Activated CD4-positive, alpha-beta T cell treated with anti-CD3 and anti-CD28 coated beads, Interleukin-2, amount 50 U/mL, for 4 hours (primary cell): ENCODE measurements around the gene IFI27.

Experiments
- DNase-seq, 2 experiments: peaks; one replicate each; pipeline ENCODE4 v3.0.0-alpha.2; 2020

IFI27 gene

DNA sequence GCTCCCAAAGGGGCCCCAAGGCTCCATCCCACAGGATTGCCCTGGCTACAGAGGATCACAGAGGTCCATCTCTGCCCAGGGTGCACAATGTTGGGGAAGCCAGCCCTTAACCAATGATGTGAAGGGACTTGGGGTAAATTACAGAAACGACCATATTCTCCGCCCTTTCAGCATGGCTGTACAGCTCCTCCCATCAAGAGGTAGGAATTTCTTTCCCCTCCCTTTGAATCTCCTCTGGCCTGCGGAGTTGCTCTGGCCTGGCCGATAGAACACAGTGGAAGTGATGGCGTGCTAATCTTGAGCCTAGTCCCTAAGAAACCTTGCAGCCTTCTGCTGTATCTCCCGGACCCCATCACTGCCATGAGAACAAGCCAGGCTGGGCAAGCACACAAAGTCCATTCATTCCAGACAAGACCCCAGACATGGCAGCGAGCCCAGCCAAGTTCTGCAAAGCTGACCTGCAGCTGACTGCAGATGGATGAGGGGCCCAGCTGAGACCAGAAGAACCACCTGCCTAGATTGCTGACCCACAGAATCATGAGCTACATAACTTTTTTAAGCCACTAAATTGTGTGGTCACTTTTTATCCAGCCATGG is 6.9 kb upstream of the IFI27 start:
- DNase-seq = no peak

DNA sequence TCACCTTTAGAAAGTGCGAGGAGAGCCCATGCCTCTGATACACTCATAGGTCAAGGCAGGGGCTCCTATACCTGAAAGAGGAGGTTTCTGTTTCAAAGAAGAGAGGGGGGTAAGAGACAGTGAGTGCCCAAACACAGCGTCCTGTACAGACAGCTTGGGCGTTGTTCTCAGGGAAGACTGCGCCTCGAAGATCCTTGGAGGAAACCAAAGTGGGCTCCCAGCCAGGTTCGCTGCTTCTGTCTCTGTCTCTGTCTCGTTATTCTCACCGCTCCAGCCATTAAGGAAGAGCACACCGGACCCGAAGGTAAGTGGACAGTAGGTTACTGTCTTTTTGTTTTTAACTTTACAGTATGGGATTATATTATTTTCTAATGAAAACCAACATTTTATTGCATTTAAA is 5.8 kb upstream of the IFI27 start:
- no peak for DNase-seq

DNA sequence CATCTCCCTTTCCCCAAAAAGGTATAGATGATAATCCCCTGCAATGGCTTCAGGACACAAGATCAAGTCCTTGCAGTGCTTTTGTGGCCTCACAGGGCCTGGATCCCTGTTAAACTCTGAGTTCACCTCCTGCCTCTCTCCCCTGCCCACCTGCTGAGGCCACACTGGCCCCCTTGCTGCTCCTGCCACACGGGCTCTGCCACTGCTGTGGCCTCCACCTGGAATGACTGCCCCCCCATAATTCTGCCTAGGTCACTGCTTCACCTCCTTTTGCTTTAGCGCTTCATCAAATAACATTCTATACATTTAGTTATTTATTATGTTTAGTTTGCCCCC is 653 bp upstream of the IFI27 start:
- DNase-seq = no peak

- no peak for DNase-seq
Observed at GRCh38 chr14:94111276-94112095, 950 bp downstream of the IFI27 start.

GRCh38 chr14:94112513-94113063 is 2.1 kb downstream of the IFI27 start:
- no peak for DNase-seq

GRCh38 chr14:94113073-94113472 is 2.5 kb downstream of the IFI27 start:
- no peak for DNase-seq

GRCh38 chr14:94113490-94113889 is 3.0 kb downstream of the IFI27 start:
- no peak for DNase-seq

DNA sequence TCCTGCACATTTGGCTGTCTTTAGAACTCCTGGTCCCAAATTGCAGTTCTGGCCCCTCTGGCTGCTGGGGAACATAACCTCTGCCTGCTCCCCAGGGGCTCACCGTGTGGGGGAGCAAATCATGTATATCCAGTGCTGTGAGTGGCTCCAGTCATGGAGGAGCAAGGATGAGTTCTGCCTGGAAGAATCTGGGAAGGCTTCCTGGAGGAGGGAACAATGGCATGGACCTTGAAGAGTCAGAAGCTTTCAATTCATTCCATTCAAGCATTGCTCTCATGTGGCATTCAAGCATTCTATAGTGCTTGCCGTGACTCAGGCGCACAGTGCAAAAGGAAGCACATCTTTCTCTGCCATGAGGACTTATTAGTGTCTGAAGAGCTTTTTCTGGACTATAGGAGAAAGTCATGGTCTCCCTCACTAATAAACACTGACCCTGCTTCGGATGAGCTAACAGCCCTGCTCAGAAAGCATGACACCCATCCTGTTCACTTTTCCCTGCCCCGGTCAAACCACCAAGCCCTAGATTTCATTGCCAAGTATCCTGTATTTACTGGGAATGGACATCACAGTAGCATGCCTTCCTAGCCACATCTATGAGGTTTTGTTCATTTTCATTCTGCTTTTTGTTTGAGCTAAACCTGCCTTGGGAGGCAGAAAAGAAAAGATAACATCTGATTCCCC is 3.5 kb downstream of the IFI27 start:
- no peak for DNase-seq

DNA sequence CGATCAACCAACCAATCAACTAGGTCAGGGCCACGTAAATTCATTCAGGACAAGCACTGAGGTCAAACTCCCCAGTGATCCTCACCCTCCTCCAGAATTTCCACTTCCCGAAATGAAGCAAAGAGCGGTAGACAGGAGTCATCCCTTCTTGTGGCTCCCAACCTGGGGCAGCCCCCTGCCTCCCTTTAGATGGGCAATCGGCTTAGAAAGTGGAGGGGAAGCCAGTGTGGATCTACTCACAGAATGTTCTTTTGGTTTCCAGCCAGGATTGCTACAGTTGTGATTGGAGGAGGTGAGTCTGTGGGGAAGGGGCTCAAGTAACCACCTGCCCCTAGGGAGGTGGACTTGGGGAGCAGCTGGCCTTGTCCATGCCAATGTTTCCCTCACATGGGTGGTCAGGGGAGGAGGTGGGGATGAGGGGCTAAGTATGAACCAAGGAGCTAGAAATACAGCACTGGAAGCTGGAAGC is 4.1 kb downstream of the IFI27 start:
- no peak for DNase-seq

- no peak for DNase-seq
Observed at GRCh38 chr14:94115058-94115591, 4.6 kb downstream of the IFI27 start.

DNA sequence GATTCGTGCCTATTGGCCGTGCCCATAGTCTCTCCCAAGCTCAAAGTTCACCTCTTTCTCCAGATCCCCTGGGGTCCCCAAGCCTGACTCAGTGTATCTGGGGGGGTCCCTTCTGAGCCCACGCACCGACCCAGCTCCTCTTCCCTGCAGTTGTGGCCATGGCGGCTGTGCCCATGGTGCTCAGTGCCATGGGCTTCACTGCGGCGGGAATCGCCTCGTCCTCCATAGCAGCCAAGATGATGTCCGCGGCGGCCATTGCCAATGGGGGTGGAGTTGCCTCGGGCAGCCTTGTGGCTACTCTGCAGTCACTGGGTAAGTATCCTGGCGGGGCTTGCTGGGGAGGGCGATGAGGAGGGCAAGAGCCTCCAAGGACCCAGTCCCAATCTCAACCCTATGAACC is 5.1 kb downstream of the IFI27 start:
- DNase-seq = no peak

DNA sequence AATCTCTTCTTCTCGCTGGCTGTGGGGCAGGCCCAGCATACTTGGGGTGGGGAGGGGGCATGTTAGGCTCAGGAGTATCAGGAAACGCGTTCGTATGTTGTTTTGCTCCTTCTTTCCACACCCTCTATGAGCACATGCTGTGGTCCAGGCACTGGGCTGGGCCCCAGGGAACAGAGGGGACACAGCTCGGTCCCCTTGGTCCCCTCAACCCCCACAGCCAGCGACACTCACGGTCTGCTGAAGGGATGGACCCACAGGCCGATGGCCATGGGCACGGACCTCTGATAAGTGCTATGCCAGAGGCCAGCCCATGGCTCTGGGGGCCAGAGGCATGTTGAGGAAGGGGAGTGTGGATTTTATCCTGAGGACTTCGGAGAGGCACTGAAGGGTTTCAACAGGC is 6.2 kb downstream of the IFI27 start:
- no peak for DNase-seq

DNA sequence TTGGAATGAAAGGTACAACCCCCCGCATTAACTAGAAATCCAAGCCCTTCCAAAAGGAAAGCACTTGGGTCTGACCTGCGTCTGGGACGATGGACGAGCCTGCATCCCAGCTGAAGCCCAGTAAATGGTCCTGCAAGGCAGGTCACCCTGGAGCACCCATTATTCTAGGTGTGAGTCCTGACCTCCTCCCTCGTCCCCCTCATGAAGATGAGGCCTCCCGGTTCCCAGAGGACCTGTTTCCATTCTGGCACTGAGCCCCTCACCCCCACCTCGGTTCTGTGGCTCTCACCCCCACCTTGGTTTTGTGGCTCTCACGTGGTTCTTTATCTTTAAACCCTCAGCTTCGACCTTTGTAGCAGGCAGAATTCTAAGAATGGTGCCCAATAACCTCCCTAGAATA is 7.3 kb downstream of the IFI27 start:
- no peak for DNase-seq

GRCh38 chr14:94119071-94119470 is 8.5 kb downstream of the IFI27 start:
- DNase-seq = no peak

DNA sequence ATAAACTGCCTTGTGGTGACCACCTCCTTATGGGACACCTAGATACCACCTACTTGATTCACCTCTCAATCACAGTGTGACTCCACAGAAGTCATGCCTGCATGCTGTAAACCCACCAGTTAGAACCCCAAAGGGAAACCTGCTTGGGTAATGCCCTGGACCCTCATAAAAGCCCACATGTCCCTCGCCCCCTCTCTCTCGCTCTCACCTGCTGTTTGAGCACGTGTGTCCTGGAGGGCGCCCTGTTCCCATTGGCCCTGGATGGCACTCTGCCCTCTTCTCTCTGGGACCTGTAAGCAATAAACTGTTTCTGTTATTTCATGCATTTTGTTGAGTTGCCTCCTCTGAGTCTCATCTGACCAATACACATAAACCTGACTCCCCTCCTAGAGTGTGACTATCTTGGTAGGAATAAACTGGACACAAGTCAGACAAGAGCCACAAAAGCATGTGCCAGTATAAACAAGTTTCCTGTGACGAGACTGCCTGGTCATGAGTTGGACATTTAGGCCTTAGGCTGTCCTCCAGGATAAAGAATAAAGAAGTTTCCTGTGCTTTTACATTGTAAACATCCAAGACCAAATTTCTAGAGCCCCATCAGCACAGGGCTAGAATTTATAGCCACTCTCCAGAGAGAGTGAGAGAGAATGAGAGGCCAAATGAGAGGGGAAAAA is 10.3 kb downstream of the IFI27 start:
- DNase-seq = no peak

- DNase-seq = no peak
Observed at GRCh38 chr14:94121485-94121884, 10.9 kb downstream of the IFI27 start.

DNA sequence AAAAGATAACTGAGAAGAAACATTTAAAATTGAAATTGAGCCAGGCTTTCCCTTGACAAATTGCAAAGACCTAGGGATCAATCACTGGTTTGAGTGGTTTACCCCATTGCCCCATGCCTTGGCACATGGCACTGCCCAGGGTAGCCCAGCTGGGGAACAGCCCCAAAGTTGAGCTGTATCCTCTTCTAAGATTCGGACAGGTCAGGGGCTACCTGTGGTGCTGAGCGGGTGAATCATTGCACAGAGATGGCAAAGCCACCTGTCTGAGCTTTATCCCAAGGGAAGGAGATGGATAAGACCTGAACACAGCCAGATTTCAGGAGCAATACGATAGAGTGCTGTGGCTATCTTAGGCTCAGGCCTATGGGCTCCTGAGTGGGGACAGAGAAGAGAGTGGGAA is 11.9 kb downstream of the IFI27 start:
- no peak for DNase-seq

DNA sequence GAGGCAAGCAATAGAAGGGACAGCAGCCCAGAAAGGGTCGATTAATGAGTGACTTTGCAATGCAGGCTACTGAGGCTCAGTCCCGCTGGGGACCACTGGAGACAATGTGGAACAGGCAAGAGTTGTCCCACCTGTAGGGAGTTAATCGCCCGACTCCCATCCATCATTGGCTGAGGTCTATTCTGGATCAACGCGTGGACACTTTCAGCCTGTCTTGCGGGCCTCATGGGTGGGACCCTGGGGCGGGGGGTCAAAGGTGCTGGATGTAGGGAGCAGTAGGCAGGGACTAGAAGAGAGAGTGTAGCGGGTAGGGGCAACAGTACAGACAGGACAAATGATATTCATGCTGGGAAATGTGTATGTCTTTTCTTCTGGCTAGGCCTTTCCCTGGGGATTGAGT is 12.8 kb downstream of the IFI27 start:
- no peak for DNase-seq

- DNase-seq = no peak
Observed at GRCh38 chr14:94123868-94124267, 13.3 kb downstream of the IFI27 start.

DNA sequence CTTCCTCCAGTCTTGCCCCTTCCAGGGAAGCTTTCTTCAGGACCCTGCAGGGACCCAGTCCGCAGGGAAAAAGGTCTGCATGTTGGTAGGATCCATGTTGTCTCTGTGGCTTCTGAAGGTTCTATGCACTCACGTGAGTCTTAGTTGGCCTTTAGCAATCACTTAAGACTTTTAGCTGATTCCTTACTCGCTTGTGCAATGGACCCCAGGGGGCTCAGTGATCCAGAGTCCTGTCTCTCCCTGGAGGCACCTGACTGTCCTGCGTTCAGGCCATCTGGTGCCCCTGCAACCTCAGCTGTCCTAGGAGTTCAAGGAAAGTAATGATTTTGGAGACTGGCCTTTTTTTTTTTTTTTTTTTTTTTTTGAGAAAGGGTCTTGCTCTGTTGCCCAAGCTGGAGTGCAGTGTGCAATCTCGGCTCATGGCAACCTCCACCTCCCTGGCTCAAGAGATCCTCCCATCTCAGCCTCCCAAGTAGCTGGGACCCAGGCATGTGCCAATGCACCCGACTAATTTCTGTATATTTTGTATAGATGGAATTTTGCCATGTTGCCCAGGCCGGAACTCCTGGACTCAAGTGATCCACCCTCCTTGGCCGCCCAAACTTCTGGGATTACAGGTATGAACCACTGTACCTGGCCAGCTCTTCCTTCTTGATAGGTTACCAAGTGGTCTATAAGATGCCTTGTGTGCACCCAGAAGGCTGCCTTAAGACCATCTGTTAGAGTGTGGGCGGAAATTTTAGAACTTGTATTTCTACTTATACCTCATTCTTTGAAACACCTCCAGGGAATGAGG is 14.2 kb downstream of the IFI27 start:
- DNase-seq = no peak

GRCh38 chr14:94125659-94126418 is 15.3 kb downstream of the IFI27 start:
- no peak for DNase-seq

DNA sequence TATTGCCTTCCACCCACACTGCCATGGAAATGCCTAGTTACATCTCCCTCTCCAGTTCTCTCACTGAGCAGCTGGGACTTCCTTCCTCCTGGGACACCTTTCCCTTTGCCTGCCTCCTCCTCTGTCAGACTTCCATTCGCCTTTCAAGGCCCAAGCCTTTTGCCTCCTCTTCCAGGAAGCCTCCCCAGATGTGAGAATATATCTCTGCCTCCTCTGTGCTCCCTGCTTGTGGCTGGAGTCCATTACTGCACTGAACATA is 15.8 kb downstream of the IFI27 start:
- DNase-seq = no peak
